A549 (cell line): ENCODE data around the gene TCF7L1. TPM values are rescaled to one million over a fixed set of nuclear protein-coding genes. Genes with fewer than 3 reads are reported as not detected.
A peak's percentile ranks its signal among the peaks of the same experiment; 100 is the strongest.

ENCODE experiments used
- ATAC-seq, 2 experiments: fragments of 200-7000 bp in 1 of 2; fragments of >200 bp in 1 of 2; cut with Nextera tagmentation in 1 of 2; cut with Tn5 transposase in 1 of 2; 3 replicates each; pipeline versions ENCODE4 v1.8.0 to v1.9.1; 2018 to 2020; ENCODE audit warnings: mild to moderate bottlenecking in 1 of 2, moderate library complexity in 1 of 2
- CTCF ChIA-PET: fragments of 300-600 bp; sonication (Branson Sonifier 250); formaldehyde crosslinking; extraction: SDS; loops from one replicate; lab custom pipeline; 2021; ENCODE audit warnings: antibody characterized with exemption, inconsistent platforms; lab: Yijun Ruan, JAX
- POLR2A ChIA-PET: fragments of 350-600 bp; formaldehyde crosslinking; extraction: SDS; loops from one replicate; lab custom pipeline; 2021; ENCODE audit warnings: antibody characterized with exemption, inconsistent platforms; lab: Yijun Ruan, JAX
- DNase-seq, 2 experiments: peaks; one replicate each; pipeline versions ENCODE4 v3.0.0 to v3.0.0-alpha.2; 2011 to 2016; ENCODE audit warnings: low read depth in 1 of 2, low spot score in 1 of 2
- FAIRE-seq: peaks from 2 replicates; lab custom pipeline; 2011; peaks lifted over from hg19 to GRCh38; lab: Jason Lieb, UNC
- H3K27ac ChIP-seq, 2 experiments: fragments of >200 bp; sonication (Bioruptor Twin); formaldehyde crosslinking; 3 replicates each; pipeline ENCODE4 v1.5.1; 2016 to 2017
- H3K4me1 ChIP-seq: fragments of >200 bp; sonication (Bioruptor Twin); formaldehyde crosslinking; 3 replicates; pipeline ENCODE4 v1.6.1; 2016
- H3K4me2 ChIP-seq: fragments of >200 bp; sonication (Bioruptor Twin); formaldehyde crosslinking; 3 replicates; pipeline ENCODE4 v1.6.1; 2016
- H3K4me3 ChIP-seq: fragments of >200 bp; sonication (Bioruptor Twin); formaldehyde crosslinking; 3 replicates; pipeline ENCODE4 v1.5.1; 2016
- H3K9me3 ChIP-seq: fragments of >200 bp; sonication (Bioruptor Twin); formaldehyde crosslinking; 3 replicates; pipeline ENCODE4 v1.6.1; 2016
- BCL3 ChIP-seq: fragments of >200 bp; sonication (Bioruptor Twin); formaldehyde crosslinking; IDR thresholded peaks from 3 replicates; pipeline ENCODE4 v1.6.1; 2016
- CBX2 ChIP-seq: fragments of 200-600 bp; sonication (generic); IDR thresholded peaks from 2 replicates; pipeline ENCODE4 v1.6.1; 2016; ENCODE audit warnings: low read depth, mild to moderate bottlenecking, borderline replicate concordance
- FOSL2 ChIP-seq, 2 experiments: fragments of 450-650 bp in 1 of 2; fragments of >200 bp in 1 of 2; sonication (Bioruptor Twin) in 1 of 2; formaldehyde crosslinking; IDR thresholded peaks; 2 replicates each; pipeline versions ENCODE4 v1.5.0 to v1.6.1; 2016 to 2020; ENCODE audit warnings: mild to moderate bottlenecking in 1 of 2, moderate library complexity in 1 of 2
- HDAC2 ChIP-seq: fragments of 200-600 bp; sonication (generic); IDR thresholded peaks from 2 replicates; pipeline ENCODE4 v1.6.1; 2016
- MAFK ChIP-seq: fragments of 450-650 bp; IDR thresholded peaks from 2 replicates; pipeline ENCODE4 v1.6.1; 2014; ENCODE audit not compliant: partially characterized antibody
- MAX ChIP-seq: IDR thresholded peaks from 2 replicates; pipeline ENCODE4 v1.6.1; 2012
- RFX5 ChIP-seq: fragments of 450-650 bp; IDR thresholded peaks from 2 replicates; pipeline ENCODE4 v1.7.1; 2014; ENCODE audit warnings: antibody characterized with exemption, mild to moderate bottlenecking, moderate library complexity
- SMC3 ChIP-seq: fragments of >200 bp; sonication (Bioruptor Twin); formaldehyde crosslinking; IDR thresholded peaks from 3 replicates; pipeline ENCODE4 v1.6.1; 2018; ENCODE audit warnings: inconsistent platforms
- SREBF2 ChIP-seq: fragments of 450-650 bp; IDR thresholded peaks from 2 replicates; pipeline ENCODE4 v1.6.1; 2014; ENCODE audit warnings: mild to moderate bottlenecking, moderate library complexity
- TFCP2L1 ChIP-seq: fragments of 250-450 bp; sonication (Bioruptor Pico); IDR thresholded peaks from 2 replicates; pipeline ENCODE4 v1.5.0; 2021; ENCODE audit warnings: mild to moderate bottlenecking
- ZSCAN20 ChIP-seq: fragments of 250-450 bp; sonication (Bioruptor Pico); IDR thresholded peaks from 2 replicates; pipeline ENCODE4 v1.8.0; 2022; ENCODE audit warnings: mild to moderate bottlenecking, moderate library complexity
- WGBS: methylation state at CpG from one replicate; pipeline ENCODE4 v1.1.6; 2017; ENCODE audit errors: missing lambda C conversion rate; 5-methylcytosine and 5-hydroxymethylcytosine counted together
- polyA plus RNA-seq, 4 experiments: library from polyadenylated mRNA; depleted of rRNA in 3 of 4; stranded (reverse); fragments of >200 nt; fragmentation: RNase III in 1 of 4; extraction: RNeasy Plus Mini Kit Qiagen cat#74134 plus additional on column Dnase treatment in 1 of 4; gene quantifications; 2 replicates in 3 of 4; 3 replicates in 1 of 4; pipeline ENCODE4 v1.2.3, GENCODE V29; 2011 to 2017
- TF ChIP-seq, protein P1 (sequence below): fragments of 150-350 bp; IDR thresholded peaks from 2 replicates; pipeline ENCODE4 v1.6.1; 2014; ENCODE audit warnings: low read depth, mild to moderate bottlenecking, low read length

TCF7L1 gene
- polyA plus RNA-seq, 2 of the 4 experiments (the other 2 are of a cell fraction), result 0.68 to 4.4 TPM

DNA sequence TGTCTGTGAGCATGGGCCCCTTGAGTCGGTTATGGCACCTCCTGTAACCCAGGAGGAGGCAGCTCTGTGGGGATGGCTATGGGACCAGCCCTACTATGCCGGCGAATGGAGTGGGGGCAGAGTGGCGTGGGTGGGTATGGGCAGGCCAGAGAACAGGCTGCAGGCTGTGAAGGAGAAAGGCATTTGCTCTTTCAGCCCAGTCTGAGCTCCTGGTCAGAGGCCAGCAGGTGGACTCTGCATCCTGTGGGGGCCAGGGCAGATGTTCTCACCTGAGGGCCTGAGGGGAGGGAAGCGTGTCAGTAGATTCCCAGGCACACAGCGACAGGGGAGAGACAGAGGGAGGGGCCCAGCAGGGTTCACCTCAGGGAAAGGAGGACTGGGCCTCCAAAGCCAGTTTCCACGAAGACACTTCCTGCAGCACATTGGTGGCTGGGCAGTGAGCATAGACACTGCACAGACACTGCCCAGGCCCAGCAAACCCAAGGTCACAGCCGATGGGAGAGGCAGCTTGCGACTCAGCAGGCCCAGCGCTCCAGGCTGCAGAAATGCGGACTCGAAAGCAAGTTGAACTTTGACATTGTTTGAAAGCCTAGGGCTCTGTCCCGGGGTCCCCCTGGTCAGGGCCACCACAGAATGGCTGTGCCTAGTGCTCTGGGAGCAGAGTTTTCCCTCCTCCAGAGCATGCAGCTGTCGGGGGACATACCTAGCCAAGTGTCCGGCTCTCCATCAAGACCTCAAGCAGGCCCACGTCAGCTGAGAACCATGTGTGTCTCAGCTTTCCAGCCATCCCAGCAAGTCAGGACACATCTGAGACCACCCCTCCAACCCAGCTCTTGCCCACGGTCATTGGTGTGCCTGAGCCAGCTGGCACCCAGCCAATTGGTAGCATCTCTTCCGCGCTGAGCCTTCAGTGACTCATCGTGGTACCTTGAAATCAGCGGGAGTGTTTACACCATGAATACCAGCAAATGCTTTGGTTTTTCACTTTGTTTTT lies 140.8 kb downstream of the TCF7L1 start:
- Histone ChIP-seq H3K4me2 (peak overlapping the region; percentile 44), H3K4me3 (no peak overlapping the region), H3K27ac (no peak overlapping the region), H3K9me3 (no peaks in the 10 kb centered on the region), H3K4me1 (peaks cover 13% of the 10 kb centered on the region)
- peak; percentile 23 for FAIRE-seq
- peak in 1 of 2 experiments; percentile 62 for DNase-seq
- ChIA-PET POLR2A (no interaction called here), CTCF (interaction anchor here (0.9 to 9.4 kb wide), 12 partner anchors 8 to 348 kb away, joined by 3 to 111 read pairs (median 5); partner anchors contain the start of gene TCF7L1)
- WGBS, result 41% methylated on average over 21 of the region's 21 CpGs
- ATAC-seq, result peak; percentile 67 to 69
- peak; percentile 40; the same call in 1 of the 2 replicates for TF ChIP-seq FOSL2 (IDR thresholded peaks at IDR 0.05)
- peak; percentile 67 for TF ChIP-seq FOSL2 (CRISPR knock-in tag; IDR thresholded peaks at IDR 0.05)
- TF ChIP-seq, protein P1, sequence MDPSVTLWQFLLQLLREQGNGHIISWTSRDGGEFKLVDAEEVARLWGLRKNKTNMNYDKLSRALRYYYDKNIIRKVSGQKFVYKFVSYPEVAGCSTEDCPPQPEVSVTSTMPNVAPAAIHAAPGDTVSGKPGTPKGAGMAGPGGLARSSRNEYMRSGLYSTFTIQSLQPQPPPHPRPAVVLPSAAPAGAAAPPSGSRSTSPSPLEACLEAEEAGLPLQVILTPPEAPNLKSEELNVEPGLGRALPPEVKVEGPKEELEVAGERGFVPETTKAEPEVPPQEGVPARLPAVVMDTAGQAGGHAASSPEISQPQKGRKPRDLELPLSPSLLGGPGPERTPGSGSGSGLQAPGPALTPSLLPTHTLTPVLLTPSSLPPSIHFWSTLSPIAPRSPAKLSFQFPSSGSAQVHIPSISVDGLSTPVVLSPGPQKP, result no peak

DNA sequence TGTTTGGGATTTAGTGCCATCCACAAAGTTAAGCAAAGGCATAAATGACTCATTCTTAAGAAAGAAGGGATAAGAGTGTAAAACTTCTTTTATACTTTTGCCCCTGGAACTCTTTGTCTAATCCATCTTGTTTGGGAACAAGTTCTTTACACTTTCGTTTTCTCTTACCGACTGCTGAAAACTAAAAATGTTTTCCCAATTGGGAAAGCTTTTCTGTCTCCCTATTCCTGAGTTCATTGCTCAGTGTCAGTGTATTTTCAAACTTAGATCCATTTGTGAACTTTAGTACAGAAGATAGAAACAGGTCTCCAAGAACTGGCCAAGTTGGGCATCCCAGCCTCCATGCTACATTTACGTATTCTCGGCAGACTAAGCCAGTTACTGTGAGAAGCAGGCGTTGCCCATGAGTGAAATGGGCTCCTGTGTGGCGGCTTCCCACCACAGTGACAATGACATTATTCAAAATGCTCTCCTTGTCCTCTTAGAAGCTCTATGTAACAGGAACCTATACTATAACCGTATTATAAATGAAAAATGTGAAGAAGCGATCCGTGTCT lies 142.9 kb downstream of the TCF7L1 start:
- ChIA-PET POLR2A (no interaction called here), CTCF (interaction anchor here (2.2 to 9.4 kb wide), 5 partner anchors 9 to 209 kb away, joined by 8 to 111 read pairs (median 11); partner anchors contain the start of gene TCF7L1)
- WGBS, result 88% methylated on average over 9 of the region's 9 CpGs
- ATAC-seq (no peak), DNase-seq (no peak), FAIRE-seq (no peak)
- no peaks in the 10 kb centered on the region for H3K9me3 ChIP-seq
- no peak overlapping the region for H3K27ac ChIP-seq
- no peak overlapping the region for H3K4me3 ChIP-seq
- H3K4me2 ChIP-seq, result no peak overlapping the region
- no peak for TF ChIP-seq SREBF2
- TF ChIP-seq HDAC2, result no peak
- no peak for TF ChIP-seq RFX5
- no peak for TF ChIP-seq CBX2
- no peak for TF ChIP-seq ZSCAN20
- TF ChIP-seq MAX, result no peak
- no peak for TF ChIP-seq BCL3
- peaks cover 13% of the 10 kb centered on the region for H3K4me1 ChIP-seq

DNA sequence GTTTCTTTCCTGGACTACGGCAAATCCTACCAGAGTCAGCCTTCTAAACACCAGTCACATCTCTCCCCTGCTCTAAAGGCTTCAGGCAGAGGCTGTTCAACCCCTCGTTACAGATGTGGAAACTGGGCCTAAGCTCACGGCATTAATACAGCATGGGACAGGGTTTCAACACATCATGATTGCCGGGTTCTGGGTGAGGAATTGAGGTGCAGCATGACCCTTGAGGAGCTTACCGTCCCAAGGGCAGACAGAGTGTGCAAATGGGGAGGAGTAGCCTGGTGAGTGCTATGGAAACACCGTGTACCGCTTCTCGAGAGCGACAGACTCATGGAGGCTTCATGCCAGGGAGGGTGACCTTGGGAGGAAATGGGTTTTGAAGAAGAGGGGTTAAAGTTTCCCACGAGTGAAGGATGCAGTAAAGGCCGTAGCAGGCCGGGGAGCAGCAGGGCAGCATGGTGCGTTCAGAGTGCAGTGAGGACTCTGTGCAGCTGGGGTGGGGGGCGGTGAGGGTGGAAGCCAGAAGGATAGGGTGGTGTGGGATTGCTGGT lies 143.5 kb downstream of the TCF7L1 start:
- H3K4me3 ChIP-seq, result no peak overlapping the region
- H3K27ac ChIP-seq, result no peak overlapping the region
- DNase-seq (no peak), FAIRE-seq (no peak), ATAC-seq (no peak)
- H3K4me2 ChIP-seq, result no peak overlapping the region
- ChIA-PET POLR2A (no interaction called here), CTCF (interaction anchor here (0.6 to 9.4 kb wide), 9 partner anchors 8 to 210 kb away, joined by 3 to 111 read pairs (median 10); partner anchors contain the start of gene TCF7L1)
- no peak for TF ChIP-seq TFCP2L1
- TF ChIP-seq SMC3, result no peak
- TF ChIP-seq MAFK, result no peak
- peaks cover 13% of the 10 kb centered on the region for H3K4me1 ChIP-seq
- whole genome bisulfite sequencing, result 83% methylated on average over 14 of the region's 14 CpGs
- no peaks in the 10 kb centered on the region for H3K9me3 ChIP-seq
